ENCODE data around the gene HIPK4. TPM values are rescaled to one million over a fixed set of nuclear protein-coding genes. Genes with fewer than 3 reads are reported as not detected.
"Not testable (repeated sequence)": the region's sequence is repeated elsewhere in the genome, so short reads cannot be mapped to it uniquely, and the experiment has no call there.

Gene HIPK4
- total and polyA plus RNA-seq, 2 experiments from 2014 or later = 0.19 to 0.43 TPM

DNA sequence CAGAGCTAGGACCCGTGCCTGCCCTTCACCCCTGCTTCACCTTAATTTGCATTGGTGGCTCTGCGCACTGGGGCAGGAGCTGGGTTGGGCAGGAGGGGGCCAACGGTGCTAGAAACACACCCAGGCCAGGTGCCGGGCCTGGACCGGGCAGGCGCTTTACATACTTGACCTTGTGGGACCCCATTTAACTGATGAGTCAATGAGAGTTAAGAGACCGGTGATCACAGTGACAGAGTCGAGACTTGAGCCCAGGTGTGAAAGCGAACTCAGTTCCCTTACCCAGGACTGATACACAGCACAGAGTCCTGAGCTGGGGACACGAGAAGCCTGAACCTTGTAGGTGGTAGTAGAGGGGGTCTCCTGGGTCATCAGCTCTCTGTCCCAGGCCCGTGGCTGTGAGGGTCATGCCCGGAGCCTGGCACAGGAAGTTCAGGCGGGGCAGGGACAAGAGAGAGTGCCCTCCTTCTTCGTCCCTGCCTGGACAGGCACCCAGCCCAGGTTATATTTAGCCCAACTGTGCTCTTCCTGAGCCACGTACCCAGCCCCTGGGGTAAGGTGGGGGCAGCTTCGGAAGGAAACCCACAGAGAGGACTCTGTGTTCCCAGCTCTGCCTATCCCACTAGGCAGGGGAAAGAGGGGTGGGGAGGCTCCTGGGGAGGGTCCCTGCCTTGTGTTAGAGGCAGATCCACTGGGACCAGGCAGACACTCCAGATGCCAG lies 21.3 kb upstream of the HIPK4 start:
- no peak for DNase-seq
- Histone ChIP-seq H2AFZ (no peak overlapping the region), H3F3A (ENCODE audit: insufficient read depth) (no peaks in the 10 kb centered on the region), H4K20me1 (ENCODE audit: insufficient read depth) (no peaks in the 10 kb centered on the region), H3K4me1 (ENCODE audit: insufficient read depth) (no peaks in the 10 kb centered on the region), H3K36me3 (ENCODE audit: low read depth) (no peaks in the 10 kb centered on the region), H3K9me3 (ENCODE audit: low read depth) (no peaks in the 10 kb centered on the region), H3K9me2 (ENCODE audit: insufficient read depth) (no peaks in the 10 kb centered on the region), H3K4me3 (no peak overlapping the region), H3K79me2 (ENCODE audit: insufficient read depth) (no peaks in the 10 kb centered on the region), H3K4me2 (ENCODE audit: unreplicated experiment) (no peak overlapping the region), H3K27ac (no peak overlapping the region), H3K27me3 (replicated peaks; ENCODE audit: insufficient read depth) (no peaks in the 10 kb centered on the region), H3K9ac (no peak overlapping the region)
- 59 to 63% methylated on average over 16 of the region's 16 CpGs for WGBS, 2 experiments (ENCODE audit: low coverage in 1 of 2, low lambda C conversion rate in 2 of 2, missing lambda C conversion rate in 2 of 2)
- no peak for TF ChIP-seq EZH2phosphoT487 (IDR thresholded peaks at IDR 0.05; ENCODE audit: insufficient read depth, low read depth)
- TF ChIP-seq EZH2 (IDR thresholded peaks at IDR 0.05; ENCODE audit: insufficient read depth, poor library complexity, severe bottlenecking) = no peak
- in situ Hi-C loops (cut with MboI) = no loop called here

DNA sequence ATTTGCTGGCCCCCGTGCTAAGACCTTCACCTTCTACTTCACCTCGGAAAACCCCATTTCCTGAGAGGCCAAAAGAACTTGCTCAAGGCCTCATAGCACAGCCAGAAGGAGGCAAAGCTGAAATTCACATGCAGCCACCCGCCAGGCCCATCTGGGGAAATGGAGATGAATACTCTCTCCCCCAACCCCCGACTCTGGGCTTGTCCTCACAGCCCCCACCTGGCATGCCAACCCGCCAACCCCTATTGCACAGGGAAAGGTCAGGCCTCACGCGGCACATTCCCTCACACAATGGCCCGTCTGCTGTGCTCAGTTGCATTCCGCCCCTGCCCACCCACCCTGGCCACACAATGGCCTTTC lies 20.0 kb upstream of the HIPK4 start:
- H2AFZ ChIP-seq = no peak overlapping the region
- no peak overlapping the region for H3K4me3 ChIP-seq
- WGBS, 2 experiments (ENCODE audit: low coverage in 1 of 2, low lambda C conversion rate in 2 of 2, missing lambda C conversion rate in 2 of 2) = 74 to 80% methylated on average over 9 of the region's 9 CpGs
- H3K9me3 ChIP-seq (ENCODE audit: low read depth) = no peaks in the 10 kb centered on the region
- TF ChIP-seq EZH2phosphoT487 (IDR thresholded peaks at IDR 0.05; ENCODE audit: insufficient read depth, low read depth) = no peak
- no peak for TF ChIP-seq EZH2 (IDR thresholded peaks at IDR 0.05; ENCODE audit: insufficient read depth, poor library complexity, severe bottlenecking)
- DNase-seq = no peak
- no peaks in the 10 kb centered on the region for H3F3A ChIP-seq (ENCODE audit: insufficient read depth)
- no peak overlapping the region for H3K4me2 ChIP-seq (ENCODE audit: unreplicated experiment)
- H3K79me2 ChIP-seq (ENCODE audit: insufficient read depth) = no peaks in the 10 kb centered on the region
- no peak overlapping the region for H3K9ac ChIP-seq
- H3K9me2 ChIP-seq (ENCODE audit: insufficient read depth) = no peaks in the 10 kb centered on the region
- no peaks in the 10 kb centered on the region for H4K20me1 ChIP-seq (ENCODE audit: insufficient read depth)
- in situ Hi-C loops (cut with MboI) = no loop called here
- H3K4me1 ChIP-seq (ENCODE audit: insufficient read depth) = no peaks in the 10 kb centered on the region
- no peak overlapping the region for H3K27ac ChIP-seq
- H3K36me3 ChIP-seq (ENCODE audit: low read depth) = no peaks in the 10 kb centered on the region
- H3K27me3 ChIP-seq (replicated peaks; ENCODE audit: insufficient read depth) = no peaks in the 10 kb centered on the region

DNA sequence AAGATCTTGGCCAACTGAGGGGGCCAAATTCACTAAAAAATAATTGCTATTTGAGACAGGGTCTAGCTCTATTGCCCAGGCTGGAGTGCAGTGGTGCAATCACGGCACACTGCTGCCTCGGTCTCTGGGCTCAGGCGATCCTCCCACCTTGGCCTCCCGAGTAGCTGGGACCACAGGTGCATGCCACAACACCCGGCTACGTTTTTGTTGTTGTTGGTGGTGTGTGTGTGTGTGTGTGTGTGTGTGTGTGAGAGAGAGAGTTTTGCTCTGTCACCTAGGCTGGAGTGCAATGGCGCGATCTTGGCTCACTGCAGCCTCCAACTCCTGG lies 18.6 kb upstream of the HIPK4 start:
- H3K4me3 ChIP-seq; H2AFZ ChIP-seq; DNase-seq; H3K79me2 ChIP-seq (ENCODE audit: insufficient read depth); H3K4me1 ChIP-seq (ENCODE audit: insufficient read depth); H3K36me3 ChIP-seq (ENCODE audit: low read depth); H3K27ac ChIP-seq; H3K4me2 ChIP-seq (ENCODE audit: unreplicated experiment); H3K9ac ChIP-seq; H3K9me3 ChIP-seq (ENCODE audit: low read depth); H3K9me2 ChIP-seq (ENCODE audit: insufficient read depth); H3K27me3 ChIP-seq (replicated peaks; ENCODE audit: insufficient read depth); H4K20me1 ChIP-seq (ENCODE audit: insufficient read depth); H3F3A ChIP-seq (ENCODE audit: insufficient read depth); in situ Hi-C loops (cut with MboI): not testable (repeated sequence)
- WGBS, 2 experiments (ENCODE audit: low coverage in 1 of 2, low lambda C conversion rate in 2 of 2, missing lambda C conversion rate in 2 of 2) = 61 to 68% methylated on average over 6 to 8 of the region's 8 CpGs

DNA sequence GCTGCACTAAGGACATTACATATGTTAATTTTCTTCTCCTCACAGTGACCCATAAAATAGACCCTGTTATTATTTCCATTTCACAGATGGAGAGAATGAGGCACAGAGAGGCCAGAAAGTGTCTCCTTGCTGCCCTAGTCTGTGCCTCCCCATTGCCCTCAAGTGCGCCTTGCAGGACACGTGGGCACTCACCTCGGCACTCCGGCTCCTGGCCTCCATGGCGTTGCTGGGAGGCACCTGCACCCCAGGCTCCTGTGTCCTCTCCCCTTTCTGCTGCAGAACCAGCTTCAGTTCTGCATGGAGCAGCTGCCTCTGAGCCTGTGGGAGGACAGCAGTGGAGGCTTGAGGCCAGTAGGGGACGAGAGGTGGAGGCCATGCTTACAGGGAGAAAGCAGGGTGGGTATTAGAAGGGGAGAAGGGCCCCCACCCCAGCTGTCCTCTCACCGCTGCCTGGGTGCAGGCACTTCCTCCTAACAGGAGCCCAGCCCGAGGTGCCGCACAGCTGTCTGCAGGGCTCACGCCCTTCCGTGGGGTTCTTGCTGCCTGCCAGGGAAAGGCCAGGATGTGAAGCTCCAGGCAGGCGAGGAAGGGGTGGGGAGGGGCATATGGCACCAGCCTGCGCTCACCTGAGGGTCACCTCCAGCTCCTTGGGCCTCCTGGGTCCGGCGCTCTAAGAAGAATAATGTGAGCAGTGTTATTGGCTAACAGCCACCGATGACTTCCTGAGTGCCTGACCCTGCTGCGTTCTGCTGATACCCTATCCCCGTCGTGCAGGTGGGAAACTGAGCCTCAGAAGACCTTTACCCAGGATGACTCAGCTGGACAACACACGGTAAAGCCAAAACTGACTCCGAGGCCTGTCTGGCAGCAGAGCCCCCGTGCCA lies 18.0 kb upstream of the HIPK4 start:
- Histone ChIP-seq H3K9me3 (ENCODE audit: low read depth) (no peaks in the 10 kb centered on the region), H3K9ac (no peak overlapping the region), H4K20me1 (ENCODE audit: insufficient read depth) (no peaks in the 10 kb centered on the region), H3K36me3 (ENCODE audit: low read depth) (no peaks in the 10 kb centered on the region), H3K79me2 (ENCODE audit: insufficient read depth) (no peaks in the 10 kb centered on the region), H3K27ac (no peak overlapping the region), H3K9me2 (ENCODE audit: insufficient read depth) (no peaks in the 10 kb centered on the region), H2AFZ (no peak overlapping the region), H3K4me1 (ENCODE audit: insufficient read depth) (no peaks in the 10 kb centered on the region), H3K4me2 (ENCODE audit: unreplicated experiment) (no peak overlapping the region), H3F3A (ENCODE audit: insufficient read depth) (no peaks in the 10 kb centered on the region), H3K4me3 (no peak overlapping the region), H3K27me3 (replicated peaks; ENCODE audit: insufficient read depth) (no peaks in the 10 kb centered on the region)
- no peak for TF ChIP-seq EZH2phosphoT487 (IDR thresholded peaks at IDR 0.05; ENCODE audit: insufficient read depth, low read depth)
- no peak for TF ChIP-seq EZH2 (IDR thresholded peaks at IDR 0.05; ENCODE audit: insufficient read depth, poor library complexity, severe bottlenecking)
- WGBS, 2 experiments (ENCODE audit: low coverage in 1 of 2, low lambda C conversion rate in 2 of 2, missing lambda C conversion rate in 2 of 2) = 63 to 66% methylated on average over 20 to 22 of the region's 22 CpGs
- no peak for DNase-seq
- in situ Hi-C loops (cut with MboI) = no loop called here
